Suprapubic skin (tissue), 4 donors: ENCODE measurements around the gene PTCH1.

Source experiments
- EP300 ChIP-seq: sonication (generic); formaldehyde crosslinking; IDR thresholded peaks from one replicate; pipeline ENCODE4 v1.6.1; 2017; ENCODE audit warnings: antibody characterized with exemption
- POLR2A ChIP-seq, 2 donors: fragments of 450-650 bp; IDR thresholded peaks; one replicate each; pipeline ENCODE4 v1.6.1; 2017; ENCODE audit warnings: antibody characterized with exemption in 2 of 2, mild to moderate bottlenecking in 2 of 2, moderate library complexity in 2 of 2
- POLR2AphosphoS5 ChIP-seq, 3 donors: sonication (generic); formaldehyde crosslinking; IDR thresholded peaks; one replicate each; pipeline ENCODE4 v1.6.1; 2017; ENCODE audit warnings: antibody characterized with exemption in 3 of 3
- TF ChIP-seq, protein P1 (sequence below), 2 donors: fragments of 200-600 bp in 1 of 2; fragments of 450-650 bp in 1 of 2; sonication (generic) in 1 of 2; IDR thresholded peaks; one replicate each; pipeline ENCODE4 v1.5.1; 2016 to 2019; ENCODE audit warnings: antibody characterized with exemption in 2 of 2, mild to moderate bottlenecking in 1 of 2, moderate library complexity in 1 of 2

GRCh38 chr9:95452176-95452575 lies 64.6 kb downstream of the PTCH1 start:
- TF ChIP-seq, protein P1, sequence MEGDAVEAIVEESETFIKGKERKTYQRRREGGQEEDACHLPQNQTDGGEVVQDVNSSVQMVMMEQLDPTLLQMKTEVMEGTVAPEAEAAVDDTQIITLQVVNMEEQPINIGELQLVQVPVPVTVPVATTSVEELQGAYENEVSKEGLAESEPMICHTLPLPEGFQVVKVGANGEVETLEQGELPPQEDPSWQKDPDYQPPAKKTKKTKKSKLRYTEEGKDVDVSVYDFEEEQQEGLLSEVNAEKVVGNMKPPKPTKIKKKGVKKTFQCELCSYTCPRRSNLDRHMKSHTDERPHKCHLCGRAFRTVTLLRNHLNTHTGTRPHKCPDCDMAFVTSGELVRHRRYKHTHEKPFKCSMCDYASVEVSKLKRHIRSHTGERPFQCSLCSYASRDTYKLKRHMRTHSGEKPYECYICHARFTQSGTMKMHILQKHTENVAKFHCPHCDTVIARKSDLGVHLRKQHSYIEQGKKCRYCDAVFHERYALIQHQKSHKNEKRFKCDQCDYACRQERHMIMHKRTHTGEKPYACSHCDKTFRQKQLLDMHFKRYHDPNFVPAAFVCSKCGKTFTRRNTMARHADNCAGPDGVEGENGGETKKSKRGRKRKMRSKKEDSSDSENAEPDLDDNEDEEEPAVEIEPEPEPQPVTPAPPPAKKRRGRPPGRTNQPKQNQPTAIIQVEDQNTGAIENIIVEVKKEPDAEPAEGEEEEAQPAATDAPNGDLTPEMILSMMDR (IDR thresholded peaks at IDR 0.05): no peak
- TF ChIP-seq POLR2A (IDR thresholded peaks at IDR 0.05): no peak
- TF ChIP-seq POLR2AphosphoS5 (IDR thresholded peaks at IDR 0.05): no peak
- no peak for TF ChIP-seq EP300
